H1 (cell line): ENCODE data around the gene BRD7. TPM values are rescaled to one million over a fixed set of nuclear protein-coding genes. Genes with fewer than 3 reads are reported as not detected.

Source experiments
- CTCF ChIA-PET: fragments of 300-600 bp; sonication (Branson Sonifier 250); formaldehyde crosslinking; loops from one replicate; lab custom pipeline; 2021; ENCODE audit not compliant: partially characterized antibody; lab: Charles Lee
- POLR2A ChIA-PET: fragments of 300-600 bp; sonication (Branson Sonifier 250); formaldehyde crosslinking; loops from one replicate; lab custom pipeline; 2021; ENCODE audit warnings: inconsistent platforms; ENCODE audit not compliant: partially characterized antibody; lab: Charles Lee
- DNase-seq, 2 experiments: peaks; one replicate each; pipeline versions ENCODE4 v3.0.0 to v3.0.0-alpha.2; 2010 to 2022; ENCODE audit warnings: low spot score in 2 of 2, low read depth in 1 of 2, mixed read lengths in 1 of 2
- FAIRE-seq: peaks from 2 replicates; lab custom pipeline; 2011; peaks lifted over from hg19 to GRCh38; lab: Jason Lieb, UNC
- H2AFZ ChIP-seq: 2 replicates; pipeline ENCODE4 v1.8.1; 2012; ENCODE audit warnings: low read length, inconsistent platforms
- H2AK5ac ChIP-seq: 2 replicates; pipeline ENCODE4 v1.6.1; 2013; ENCODE audit warnings: low read depth, low read length
- H2BK120ac ChIP-seq: replicated peaks from 2 replicates; pipeline ENCODE3; 2013; ENCODE audit warnings: low read depth, low read length, inconsistent platforms
- H2BK12ac ChIP-seq: 2 replicates; pipeline ENCODE4 v1.6.1; 2013; ENCODE audit warnings: low read depth, low read length
- H2BK15ac ChIP-seq: 2 replicates; pipeline ENCODE4 v1.6.1; 2013; ENCODE audit warnings: low read length
- H2BK20ac ChIP-seq: 2 replicates; pipeline ENCODE4 v1.6.1; 2013; ENCODE audit warnings: low read length
- H2BK5ac ChIP-seq: 2 replicates; pipeline ENCODE4 v1.6.1; 2013; ENCODE audit warnings: low read depth, low read length
- H3K14ac ChIP-seq: 2 replicates; pipeline ENCODE4 v1.6.1; 2013; ENCODE audit warnings: inconsistent platforms; ENCODE audit not compliant: insufficient read length
- H3K18ac ChIP-seq: 2 replicates; pipeline ENCODE4 v1.6.1; 2013; ENCODE audit warnings: low read length; ENCODE audit errors: extremely low read depth
- H3K23ac ChIP-seq: 2 replicates; pipeline ENCODE4 v1.6.1; 2013; ENCODE audit warnings: inconsistent platforms; ENCODE audit not compliant: insufficient read length
- H3K23me2 ChIP-seq: 2 replicates; pipeline ENCODE4 v1.6.1; 2013; ENCODE audit warnings: low read depth, low read length
- H3K27ac ChIP-seq: 2 replicates; pipeline ENCODE4 v1.6.1; 2011; ENCODE audit warnings: low read depth, low read length, inconsistent platforms
- H3K27me3 ChIP-seq, 4 experiments: replicated peaks in 1 of 4; 1 replicate in 1 of 4; 2 replicates in 3 of 4; pipeline versions ENCODE4 v1.6.1 to v1.8.1; 2011 to 2013; ENCODE audit warnings: low read length in 3 of 4, mild to moderate bottlenecking in 3 of 4, inconsistent platforms in 2 of 4, mixed read lengths in 2 of 4, moderate library complexity in 1 of 4; ENCODE audit not compliant: control insufficient read depth in 3 of 4, insufficient read depth in 3 of 4; ENCODE audit errors: extremely low read depth in 1 of 4
- H3K36me3 ChIP-seq, 4 experiments: 2 replicates each; pipeline versions ENCODE4 v1.6.1 to v1.8.1; 2011 to 2013; ENCODE audit warnings: mild to moderate bottlenecking in 4 of 4, low read length in 3 of 4, moderate library complexity in 2 of 4, control low read depth in 1 of 4, inconsistent platforms in 1 of 4; ENCODE audit not compliant: insufficient read depth in 4 of 4, control insufficient read depth in 2 of 4
- H3K4ac ChIP-seq: replicated peaks from 2 replicates; pipeline ENCODE3; 2013; ENCODE audit warnings: low read length, low read depth, mixed read lengths, inconsistent platforms; ENCODE audit not compliant: insufficient read length
- H3K4me1 ChIP-seq, 4 experiments: replicated peaks in 1 of 4; 1 replicate in 1 of 4; 2 replicates in 3 of 4; pipeline versions ENCODE4 v1.6.1 to v1.8.1; 2011 to 2013; ENCODE audit warnings: low read length in 3 of 4, inconsistent platforms in 2 of 4, mixed read lengths in 1 of 4; ENCODE audit not compliant: insufficient read depth in 4 of 4, control insufficient read depth in 3 of 4
- H3K4me2 ChIP-seq, 2 experiments: 2 replicates each; pipeline versions ENCODE4 v1.6.1 to v1.8.1; 2011 to 2013; ENCODE audit warnings: low read depth in 2 of 2, low read length in 2 of 2, control low read depth in 1 of 2, inconsistent platforms in 1 of 2, mild to moderate bottlenecking in 1 of 2; ENCODE audit not compliant: insufficient read depth in 1 of 2
- H3K4me3 ChIP-seq, 4 experiments: fragments of 200-600, 300-600 bp in 1 of 4; sonication (generic), shearing (Covaris generic), sonication (Bioruptor Twin) in 1 of 4; 2 replicates each; pipeline versions ENCODE4 v1.5.1 to v1.8.1; 2011 to 2016; ENCODE audit warnings: low read length in 4 of 4, low read depth in 3 of 4, control low read depth in 2 of 4, inconsistent platforms in 2 of 4, mild to moderate bottlenecking in 2 of 4, mixed read lengths in 1 of 4, moderate library complexity in 1 of 4; ENCODE audit not compliant: insufficient read depth in 2 of 4; ENCODE audit errors: extremely low read depth in 1 of 4
- H3K56ac ChIP-seq: replicated peaks from 2 replicates; pipeline ENCODE3; 2013; ENCODE audit warnings: low read depth, mild to moderate bottlenecking, mixed read lengths, low read length, inconsistent platforms; ENCODE audit not compliant: insufficient read length
- H3K79me1 ChIP-seq: 2 replicates; pipeline ENCODE4 v1.6.1; 2013; ENCODE audit warnings: low read depth, low read length, control low read depth
- H3K79me2 ChIP-seq, 2 experiments: 2 replicates each; pipeline versions ENCODE4 v1.6.1 to v1.8.1; 2012 to 2013; ENCODE audit warnings: low read length in 2 of 2, mild to moderate bottlenecking in 2 of 2, inconsistent platforms in 1 of 2; ENCODE audit not compliant: insufficient read depth in 2 of 2, control insufficient read depth in 1 of 2
- H3K9ac ChIP-seq, 4 experiments: replicated peaks in 1 of 4; 1 replicate in 1 of 4; 2 replicates in 3 of 4; pipeline versions ENCODE4 v1.6.1 to v1.8.1; 2011 to 2013; ENCODE audit warnings: low read depth in 3 of 4, low read length in 3 of 4, control low read depth in 2 of 4, mild to moderate bottlenecking in 2 of 4, moderate library complexity in 2 of 4, inconsistent platforms in 1 of 4; ENCODE audit errors: extremely low read depth in 1 of 4
- H3K9me3 ChIP-seq, 2 experiments: 2 replicates each; pipeline versions ENCODE4 v1.6.1 to v1.8.1; 2012 to 2013; ENCODE audit warnings: mild to moderate bottlenecking in 2 of 2, moderate library complexity in 2 of 2, control low read depth in 1 of 2, inconsistent platforms in 1 of 2, low read depth in 1 of 2, low read length in 1 of 2, mixed read lengths in 1 of 2; ENCODE audit not compliant: insufficient read depth in 2 of 2
- H4K20me1 ChIP-seq, 2 experiments: replicated peaks in 1 of 2; 2 replicates each; pipeline versions ENCODE3 to v1.8.1; 2011 to 2013; ENCODE audit warnings: inconsistent platforms in 2 of 2, low read length in 2 of 2, mild to moderate bottlenecking in 1 of 2; ENCODE audit not compliant: insufficient read depth in 2 of 2, control insufficient read depth in 1 of 2
- H4K5ac ChIP-seq: 2 replicates; pipeline ENCODE4 v1.6.1; 2013; ENCODE audit warnings: low read length, low read depth, mixed read lengths, inconsistent platforms; ENCODE audit not compliant: insufficient read length
- H4K8ac ChIP-seq: 2 replicates; pipeline ENCODE4 v1.8.0; 2013; ENCODE audit warnings: mild to moderate bottlenecking, moderate library complexity, low read length, inconsistent platforms; ENCODE audit not compliant: insufficient read depth; ENCODE audit errors: extremely low read depth
- H4K91ac ChIP-seq: replicated peaks from 2 replicates; pipeline ENCODE3; 2013; ENCODE audit warnings: low read length, mixed read lengths, inconsistent platforms; ENCODE audit not compliant: insufficient read length
- POU5F1 ChIP-seq: IDR thresholded peaks from 2 replicates; pipeline ENCODE4 v1.6.1; 2011; ENCODE audit warnings: low read depth, mild to moderate bottlenecking, low read length, moderate library complexity
- RXRA ChIP-seq: IDR thresholded peaks from 2 replicates; pipeline ENCODE4 v1.6.1; 2011; ENCODE audit warnings: low read depth, mild to moderate bottlenecking, low read length, moderate library complexity; ENCODE audit not compliant: insufficient read depth
- SP4 ChIP-seq: IDR thresholded peaks from 2 replicates; pipeline ENCODE4 v1.6.1; 2012; ENCODE audit warnings: low read length, inconsistent platforms
- SRF ChIP-seq: IDR thresholded peaks from 2 replicates; pipeline ENCODE4 v1.6.1; 2011; ENCODE audit warnings: mild to moderate bottlenecking, low read depth, low read length, moderate library complexity
- YY1 ChIP-seq: IDR thresholded peaks from 2 replicates; pipeline ENCODE4 v1.6.1; 2011; ENCODE audit warnings: low read depth, mild to moderate bottlenecking, low read length
- WGBS, 2 experiments: shearing (Covaris generic) in 1 of 2; methylation state at CpG; one replicate each; pipeline versions ENCODE4 v1.1.6 to v1.1.7; 2013 to 2015; ENCODE audit warnings: low lambda C conversion rate in 2 of 2, mixed read lengths in 2 of 2, inconsistent platforms in 1 of 2, low coverage in 1 of 2, missing lambda C conversion rate in 1 of 2; ENCODE audit not compliant: insufficient replicate concordance in 2 of 2, insufficient coverage in 1 of 2, insufficient read length in 1 of 2; ENCODE audit errors: extremely low coverage in 1 of 2, missing lambda C conversion rate in 1 of 2; 5-methylcytosine and 5-hydroxymethylcytosine counted together
- polyA plus RNA-seq, 7 experiments: library from polyadenylated mRNA; depleted of rRNA in 3 of 7; stranded (reverse) in 5 of 7; unstranded in 2 of 7; fragments of >200 nt in 5 of 7; fragments of 200-250 nt in 2 of 7; gene quantifications; 1 replicate in 5 of 7; 2 replicates in 1 of 7; 4 replicates in 1 of 7; pipeline versions ENCODE4 v1.2.1 to v1.2.3, GENCODE V29; 2011 to 2013; ENCODE audit warnings: missing spikeins in 2 of 7, mixed read lengths in 2 of 7
- total RNA-seq: library from RNA; stranded (reverse); fragmentation: NEBNext Ultra II Directional; extraction: Animal tissue kit (Norgen Biotek cat#: 25700); gene quantifications from 2 replicates; pipeline ENCODE4 v1.2.1, GENCODE V29; 2021

BRD7 gene
- total and polyA plus RNA-seq, 2 of the 8 experiments (the other 6 are each of a cell fraction or from before 2014, with no cell fraction given): 42.5 to 120 TPM

DNA sequence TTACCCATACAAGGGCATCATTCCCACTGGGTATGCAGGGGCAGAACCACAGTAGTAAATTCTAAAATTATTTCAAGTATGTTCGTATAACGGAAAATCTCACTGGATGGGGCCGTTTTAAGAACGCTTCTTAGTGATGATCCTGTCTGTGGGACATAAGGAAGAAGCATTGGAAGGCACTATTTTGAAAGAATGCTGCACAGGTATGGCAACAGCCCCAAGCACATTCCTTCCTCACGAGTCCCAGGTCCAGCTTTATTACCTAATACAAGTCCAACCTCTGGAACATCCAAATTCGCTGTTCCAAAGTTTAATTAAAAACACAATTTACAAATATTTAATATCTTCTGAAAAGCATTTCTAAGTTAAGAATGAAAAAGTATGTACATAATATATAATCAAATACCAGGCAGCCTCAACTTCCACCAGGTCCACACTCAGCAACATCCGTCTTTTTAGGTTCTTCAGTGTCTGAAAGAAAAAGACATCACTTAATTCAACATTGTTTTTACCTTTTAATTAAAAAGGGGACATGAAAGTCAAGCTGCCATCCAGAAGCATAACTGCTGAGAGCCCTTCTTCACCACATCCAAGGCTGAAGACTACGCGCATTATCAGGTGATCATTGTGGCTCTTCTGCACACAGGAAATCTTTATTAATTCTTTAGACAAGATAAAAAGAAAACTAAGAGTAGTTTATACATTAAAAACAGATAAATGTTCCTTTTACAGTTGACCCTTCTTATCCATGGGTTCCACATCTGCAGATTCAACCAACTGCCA lies 49.8 kb downstream of the BRD7 start:
- Histone ChIP-seq H2BK12ac (no peak overlapping the region), H3K9ac (no peak overlapping the region), H3K4me2 (no peak overlapping the region), H3K36me3 (peaks cover 12 to 86% (median 46%) of the 10 kb centered on the region in 4 experiments), H3K27ac (no peak overlapping the region), H3K4ac (no peak overlapping the region), H3K4me3 (no peak overlapping the region), H2AK5ac (no peak overlapping the region), H3K79me2 (no peaks in the 10 kb centered on the region), H3K9me3 (no peaks in the 10 kb centered on the region), H3K56ac (no peak overlapping the region), H2BK5ac (no peak overlapping the region), H4K8ac (no peak overlapping the region), H3K27me3 (no peaks in the 10 kb centered on the region), H4K20me1 (peaks cover 0 to under 1% of the 10 kb centered on the region in 2 experiments), H2BK120ac (no peak overlapping the region), H2BK15ac (no peak overlapping the region), H3K4me1 (no peaks in the 10 kb centered on the region), H3K14ac (no peak overlapping the region), H3K79me1 (no peaks in the 10 kb centered on the region; the same call in 1 of the 2 replicates), H4K5ac (no peak overlapping the region), H3K23ac (no peak overlapping the region), H2BK20ac (no peak overlapping the region), H3K23me2 (no peaks in the 10 kb centered on the region), H4K91ac (no peak overlapping the region), H3K18ac (no peak overlapping the region), H2AFZ (no peak overlapping the region)
- DNase-seq (no peak), FAIRE-seq (no peak)
- TF ChIP-seq RXRA (no peak), SRF (no peak), POU5F1 (no peak), SP4 (no peak), YY1 (no peak)
- CTCF ChIA-PET: no interaction called here
- POLR2A ChIA-PET: no interaction called here
- 87% methylated on average over 9 of the region's 9 CpGs; no CpG with 5 or more reads in 1 of the 2 experiments for WGBS, 2 experiments
